Lower leg skin (tissue), 3 donors: ENCODE measurements around the gene SEMA3A.

Source experiments
- POLR2A ChIP-seq, 2 donors: fragments of 450-650 bp; IDR thresholded peaks; one replicate each; pipeline ENCODE4 v1.6.1; 2016 to 2017; ENCODE audit warnings: antibody characterized with exemption in 2 of 2, mild to moderate bottlenecking in 1 of 2, moderate library complexity in 1 of 2
- TF ChIP-seq, protein P1 (sequence below), 3 donors: fragments of 450-650 bp; IDR thresholded peaks; one replicate each; pipeline ENCODE4 v1.5.1; 2016; ENCODE audit warnings: antibody characterized with exemption in 3 of 3, mild to moderate bottlenecking in 3 of 3, moderate library complexity in 2 of 3

DNA sequence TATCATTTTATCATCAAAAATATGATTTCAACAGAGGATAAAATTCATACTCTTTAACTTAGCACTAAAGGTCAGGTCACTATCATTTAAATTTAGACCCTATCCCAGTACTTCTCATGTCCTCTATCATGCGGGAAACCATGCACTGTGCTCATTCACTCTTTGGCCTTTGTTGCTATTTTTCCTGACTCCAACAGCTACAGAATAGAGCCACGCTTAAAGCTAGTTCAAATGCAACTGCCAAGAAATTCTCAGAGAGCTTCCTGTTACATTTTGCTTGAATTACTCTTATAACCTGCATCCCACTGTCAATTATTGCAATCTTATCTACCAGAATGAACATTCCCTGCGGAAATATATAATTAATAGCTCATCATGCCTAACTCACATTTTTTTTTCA is 58.3 kb downstream of the SEMA3A start:
- TF ChIP-seq, protein P1, sequence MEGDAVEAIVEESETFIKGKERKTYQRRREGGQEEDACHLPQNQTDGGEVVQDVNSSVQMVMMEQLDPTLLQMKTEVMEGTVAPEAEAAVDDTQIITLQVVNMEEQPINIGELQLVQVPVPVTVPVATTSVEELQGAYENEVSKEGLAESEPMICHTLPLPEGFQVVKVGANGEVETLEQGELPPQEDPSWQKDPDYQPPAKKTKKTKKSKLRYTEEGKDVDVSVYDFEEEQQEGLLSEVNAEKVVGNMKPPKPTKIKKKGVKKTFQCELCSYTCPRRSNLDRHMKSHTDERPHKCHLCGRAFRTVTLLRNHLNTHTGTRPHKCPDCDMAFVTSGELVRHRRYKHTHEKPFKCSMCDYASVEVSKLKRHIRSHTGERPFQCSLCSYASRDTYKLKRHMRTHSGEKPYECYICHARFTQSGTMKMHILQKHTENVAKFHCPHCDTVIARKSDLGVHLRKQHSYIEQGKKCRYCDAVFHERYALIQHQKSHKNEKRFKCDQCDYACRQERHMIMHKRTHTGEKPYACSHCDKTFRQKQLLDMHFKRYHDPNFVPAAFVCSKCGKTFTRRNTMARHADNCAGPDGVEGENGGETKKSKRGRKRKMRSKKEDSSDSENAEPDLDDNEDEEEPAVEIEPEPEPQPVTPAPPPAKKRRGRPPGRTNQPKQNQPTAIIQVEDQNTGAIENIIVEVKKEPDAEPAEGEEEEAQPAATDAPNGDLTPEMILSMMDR (IDR thresholded peaks at IDR 0.05), result no peak
- no peak for TF ChIP-seq POLR2A (IDR thresholded peaks at IDR 0.05)
